K562 (cell line): Measurements from ENCODE around the gene RAB17. TPM values are rescaled to one million over a fixed set of nuclear protein-coding genes. Genes with fewer than 3 reads are reported as not detected.

Source experiments
- ATAC-seq: fragments of 200-7000 bp; cut with Tn5 transposase; 3 replicates; pipeline ENCODE4 v1.9.1; 2020; ENCODE audit warnings: moderate library complexity
- BruUV-seq: library from RNA; stranded (reverse); fragments of 400-500 nt; replicated peaks from 2 replicates; lab custom pipeline; 2021; lab: Mats Ljungman, UMichigan
- CTCF ChIA-PET: fragments of 300-600 bp; formaldehyde crosslinking; extraction: SDS; loops from one replicate; lab custom pipeline; 2021; ENCODE audit warnings: low intra/inter-chr PET ratio; lab: Yijun Ruan, JAX
- POLR2A ChIA-PET: fragments of 300-600, 350-650 bp; sonication (Branson Sonifier 250); formaldehyde crosslinking; extraction: SDS; loops from one replicate; lab custom pipeline; 2021; ENCODE audit warnings: antibody characterized with exemption, inconsistent platforms; lab: Yijun Ruan, JAX
- DNase-seq, 4 experiments: peaks; one replicate each; pipeline versions ENCODE4 v3.0.0 to v3.0.0-alpha.2; 2011 to 2018; ENCODE audit warnings: low spot score in 3 of 4, mixed read lengths in 3 of 4; ENCODE audit errors: extremely low read depth in 1 of 4
- FAIRE-seq: peaks from 2 replicates; lab custom pipeline; 2011; peaks lifted over from hg19 to GRCh38; lab: Jason Lieb, UNC
- H2AFZ ChIP-seq: 2 replicates; pipeline ENCODE4 v1.6.0; 2011; ENCODE audit warnings: low read depth, low read length, control low read depth, inconsistent platforms
- H3K27ac ChIP-seq: fragments of 200-600 bp; 3 replicates; pipeline ENCODE4 v1.8.0; 2011; ENCODE audit warnings: low read depth, mild to moderate bottlenecking, control low read depth, inconsistent platforms, low read length, moderate library complexity, mixed read lengths; ENCODE audit errors: extremely low read depth
- H3K27me3 ChIP-seq, 2 experiments: fragments of 300-600 bp in 1 of 2; 2 replicates in 1 of 2; 3 replicates in 1 of 2; pipeline versions ENCODE4 v1.6.0 to v1.8.0; 2011; ENCODE audit warnings: inconsistent platforms in 2 of 2, low read length in 2 of 2, mild to moderate bottlenecking in 1 of 2, mixed read lengths in 1 of 2, moderate library complexity in 1 of 2; ENCODE audit not compliant: control insufficient read depth in 2 of 2, insufficient read depth in 2 of 2
- H3K36me3 ChIP-seq: fragments of 300-600 bp; 3 replicates; pipeline ENCODE4 v1.8.0; 2011; ENCODE audit warnings: mild to moderate bottlenecking, low read length, inconsistent platforms; ENCODE audit not compliant: control insufficient read depth, insufficient read depth
- H3K4me1 ChIP-seq, 2 experiments: fragments of 200-600 bp in 1 of 2; replicated peaks in 1 of 2; 2 replicates in 1 of 2; 3 replicates in 1 of 2; pipeline versions ENCODE4 v1.5.1 to v1.8.0; 2011; ENCODE audit warnings: inconsistent platforms in 2 of 2, low read length in 2 of 2, mild to moderate bottlenecking in 1 of 2, mixed read lengths in 1 of 2, moderate library complexity in 1 of 2; ENCODE audit not compliant: control insufficient read depth in 2 of 2, insufficient read depth in 2 of 2
- H3K4me2 ChIP-seq: 2 replicates; pipeline ENCODE4 v1.6.1; 2011; ENCODE audit warnings: low read length, control low read depth, inconsistent platforms, mixed read lengths; ENCODE audit not compliant: insufficient read depth
- H3K4me3 ChIP-seq: fragments of 200-600 bp; sonication (generic), shearing (Covaris generic); 2 replicates; pipeline ENCODE4 v1.5.1; 2016; ENCODE audit warnings: control low read depth, inconsistent platforms
- H3K79me2 ChIP-seq: fragments of 200-600 bp; 3 replicates; pipeline ENCODE4 v1.8.0; 2011; ENCODE audit warnings: low read length, inconsistent platforms; ENCODE audit not compliant: control insufficient read depth, insufficient read depth
- H3K9ac ChIP-seq, 2 experiments: 2 replicates each; pipeline versions ENCODE4 v1.6.0 to v1.6.1; 2011; ENCODE audit warnings: low read depth in 2 of 2, low read length in 2 of 2, control low read depth in 1 of 2, inconsistent platforms in 1 of 2, mild to moderate bottlenecking in 1 of 2, mixed read lengths in 1 of 2; ENCODE audit not compliant: insufficient read depth in 1 of 2
- H3K9me1 ChIP-seq: one replicate; pipeline ENCODE4 v1.6.0; 2011; ENCODE audit warnings: inconsistent platforms, mild to moderate bottlenecking, low read length, moderate library complexity; ENCODE audit not compliant: control insufficient read depth, insufficient read depth
- H3K9me3 ChIP-seq: replicated peaks from 2 replicates; pipeline ENCODE4 v1.5.1; 2011; ENCODE audit warnings: low read depth, low read length, inconsistent platforms; ENCODE audit not compliant: control insufficient read depth, insufficient read depth
- H4K20me1 ChIP-seq: replicated peaks from 2 replicates; pipeline ENCODE4 v1.6.1; 2011; ENCODE audit warnings: low read length, inconsistent platforms, mixed read lengths; ENCODE audit not compliant: control insufficient read depth, insufficient read depth
- BHLHE40 ChIP-seq: IDR thresholded peaks from 2 replicates; pipeline ENCODE4 v1.6.1; 2011; ENCODE audit warnings: low read length, improper control_type of control experiment
- MEF2A ChIP-seq: IDR thresholded peaks from 2 replicates; pipeline ENCODE4 v1.6.1; 2011; ENCODE audit warnings: low read depth, mild to moderate bottlenecking, low read length, moderate library complexity; ENCODE audit not compliant: control insufficient read depth
- MXI1 ChIP-seq: IDR thresholded peaks from 2 replicates; pipeline ENCODE4 v1.6.1; 2011; ENCODE audit warnings: low read depth, mild to moderate bottlenecking, improper control_type of control experiment, low read length
- POLR2B ChIP-seq: fragments of 450-650 bp; IDR thresholded peaks from 2 replicates; pipeline ENCODE4 v1.6.1; 2018; ENCODE audit warnings: low read depth; ENCODE audit not compliant: partially characterized antibody
- REST ChIP-seq, 2 experiments: fragments of 450-650 bp; formaldehyde crosslinking in 1 of 2; IDR thresholded peaks; 2 replicates each; pipeline versions ENCODE4 v1.4.0 to v1.6.1; 2014 to 2020; ENCODE audit warnings: mild to moderate bottlenecking in 2 of 2, borderline replicate concordance in 1 of 2, low read depth in 1 of 2
- RFX1 ChIP-seq: fragments of 450-650 bp; IDR thresholded peaks from 2 replicates; pipeline ENCODE4 v1.6.1; 2016; ENCODE audit warnings: mild to moderate bottlenecking, moderate library complexity
- SMARCA5 ChIP-seq: fragments of 450-650 bp; IDR thresholded peaks from 2 replicates; pipeline ENCODE4 v1.6.1; 2016
- SMARCE1 ChIP-seq: fragments of 450-650 bp; IDR thresholded peaks from 2 replicates; pipeline ENCODE4 v1.7.1; 2016; ENCODE audit warnings: mild to moderate bottlenecking
- ZNF395 ChIP-seq: fragments of 200-800 bp; sonication (Bioruptor generic); IDR thresholded peaks from 2 replicates; pipeline ENCODE4 v1.6.1; 2017; ENCODE audit warnings: missing genetic modification characterization, missing compliant biosample characterization
- ZNF583 ChIP-seq: fragments of 250-450 bp; sonication (Bioruptor Pico); IDR thresholded peaks from 2 replicates; pipeline ENCODE4 v1.4.0; 2020
- ZNF655 ChIP-seq: fragments of 250-450 bp; sonication (Bioruptor Pico); IDR thresholded peaks from 2 replicates; pipeline ENCODE4 v1.5.0; 2021
- WGBS: fragments of 100-300 bp; shearing (Covaris generic); methylation state at CpG from one replicate; pipeline ENCODE4 v1.1.6; 2016; ENCODE audit warnings: low coverage, mixed read lengths; ENCODE audit not compliant: insufficient coverage; ENCODE audit errors: missing lambda C conversion rate; 5-methylcytosine and 5-hydroxymethylcytosine counted together
- in situ Hi-C: fragments of 300-500 bp; cut with MboI; formaldehyde crosslinking; loops from 4 replicates; pipeline ENCODE4 v1.15.0; 2018; ENCODE audit warnings: inconsistent platforms, mixed read lengths
- intact Hi-C: fragments of 100-400 bp; cut with micrococcal nuclease; formaldehyde crosslinking; loops from 2 replicates; pipeline ENCODE4 v1.14.2; 2022
- polyA plus RNA-seq, 8 experiments: library from polyadenylated mRNA; depleted of rRNA in 4 of 8; stranded (reverse) in 5 of 8; unstranded in 3 of 8; fragments of >200 nt; fragmentation: Nextera tagmentation in 2 of 8; fragmentation: Illumina TruSeq in 1 of 8; extraction: Ambion mirVana in 2 of 8; extraction: Trizol in 1 of 8; gene quantifications; 2 replicates each; pipeline versions ENCODE4 v1.2.1 to v1.2.3, GENCODE V29; 2011 to 2014; ENCODE audit warnings: inconsistent platforms in 1 of 8, missing spikeins in 1 of 8
- total RNA-seq, 7 experiments: library from RNA; depleted of rRNA in 6 of 7; stranded (reverse); fragments of >200 nt in 6 of 7; fragmentation: Illumina TruSeq in 2 of 7; extraction: Trizol in 2 of 7; gene quantifications; 2 replicates each; pipeline versions ENCODE4 v1.2.1 to v1.2.3, GENCODE V29; 2011 to 2021; ENCODE audit warnings: low replicate concordance in 1 of 7

RAB17 gene
- total and polyA plus RNA-seq, 9 of the 15 experiments (the other 6 are each of a cell fraction or from before 2014, with no cell fraction given): 0.13 TPM; not detected in 8

- ATAC-seq (no peak), FAIRE-seq (no peak), DNase-seq (no peak)
- Histone ChIP-seq H3K27me3 (peaks cover 4 to 30% of the 10 kb centered on the region in 2 experiments; a peak in 4 of 5 replicates), H4K20me1 (no peaks in the 10 kb centered on the region), H3K4me2 (no peak overlapping the region), H3K9ac (no peak overlapping the region), H3K9me1 (no peaks in the 10 kb centered on the region), H3K27ac (no peak overlapping the region), H2AFZ (no peak overlapping the region), H3K9me3 (no peaks in the 10 kb centered on the region; the same call in 1 of the 2 replicates), H3K4me1 (peaks cover 0 to 3% of the 10 kb centered on the region in 2 experiments; a peak in 2 of 5 replicates), H3K36me3 (no peaks in the 10 kb centered on the region), H3K4me3 (no peak overlapping the region), H3K79me2 (no peaks in the 10 kb centered on the region)
- BruUV-seq: no TSS peak
- CTCF ChIA-PET: no interaction called here
- intact Hi-C loops: no loop called here
- POLR2A ChIA-PET: interaction anchor here (0.5 kb wide), 1 partner anchor 63 kb away, joined by 3 read pairs; no protein-coding TSS in a partner anchor
- 1% methylated on average over 10 of the region's 16 CpGs for WGBS
- in situ Hi-C loops: loop anchor here (10.0 kb wide), 1 partner anchor 443 kb away; no protein-coding TSS in a partner anchor
- no peak for TF ChIP-seq POLR2B
- TF ChIP-seq RFX1: no peak
- TF ChIP-seq ZNF395 (CRISPR knock-in tag): no peak
- TF ChIP-seq ZNF655: no peak
- no peak for TF ChIP-seq MXI1
- TF ChIP-seq SMARCE1: no peak
- TF ChIP-seq MEF2A: no peak
- no peak for TF ChIP-seq BHLHE40
- TF ChIP-seq ZNF583 (CRISPR knock-in tag): no peak
- no peak for TF ChIP-seq SMARCA5
- TF ChIP-seq REST (IDR thresholded peaks at IDR 0.05; ENCODE audit: borderline replicate concordance): no peak
- no peak for TF ChIP-seq REST (CRISPR knock-in tag; IDR thresholded peaks at IDR 0.05; ENCODE audit: low read depth)
Observed at GRCh38 chr2:237567276-237568029, 23.1 kb downstream of the RAB17 start.
